HEK293 (cell line): Measurements from ENCODE around the gene CCDC12.

Experiments
- GLI2 ChIP-seq: fragments of 450-650 bp; formaldehyde crosslinking; IDR thresholded peaks from 2 replicates; pipeline ENCODE4; 2017; ENCODE audit warnings: missing biosample characterization, missing genetic modification characterization, low read depth, borderline replicate concordance
- KLF1 ChIP-seq: fragments of 450-650 bp; formaldehyde crosslinking; IDR thresholded peaks from 2 replicates; pipeline ENCODE4 v1.5.1; 2016; ENCODE audit warnings: missing biosample characterization, missing genetic modification characterization
- KLF7 ChIP-seq: fragments of 450-650 bp; formaldehyde crosslinking; IDR thresholded peaks from 2 replicates; pipeline ENCODE4 v1.5.1; 2016; ENCODE audit warnings: missing biosample characterization, missing genetic modification characterization, borderline replicate concordance
- KLF8 ChIP-seq: fragments of 450-650 bp; formaldehyde crosslinking; IDR thresholded peaks from 2 replicates; pipeline ENCODE4 v1.5.1; 2016; ENCODE audit warnings: missing biosample characterization, missing genetic modification characterization
- SP3 ChIP-seq: fragments of 450-650 bp; formaldehyde crosslinking; IDR thresholded peaks from 2 replicates; pipeline ENCODE4 v1.5.1; 2016; ENCODE audit warnings: missing biosample characterization, missing genetic modification characterization
- ZBTB48 ChIP-seq: fragments of 450-650 bp; formaldehyde crosslinking; IDR thresholded peaks from 2 replicates; pipeline ENCODE4 v1.5.1; 2016; ENCODE audit warnings: missing biosample characterization, missing genetic modification characterization
- ZIC2 ChIP-seq: fragments of 450-650 bp; formaldehyde crosslinking; IDR thresholded peaks from 2 replicates; pipeline ENCODE4 v1.5.1; 2016; ENCODE audit warnings: missing biosample characterization, missing genetic modification characterization
- ZNF114 ChIP-seq: fragments of 450-650 bp; formaldehyde crosslinking; IDR thresholded peaks from 2 replicates; pipeline ENCODE4 v1.5.0; 2017; ENCODE audit warnings: missing biosample characterization, missing genetic modification characterization
- ZNF174 ChIP-seq: fragments of 450-650 bp; formaldehyde crosslinking; IDR thresholded peaks from 2 replicates; pipeline ENCODE4 v1.5.0; 2017; ENCODE audit warnings: missing biosample characterization, mild to moderate bottlenecking, missing genetic modification characterization
- ZNF202 ChIP-seq: fragments of 450-650 bp; formaldehyde crosslinking; IDR thresholded peaks from 2 replicates; pipeline ENCODE4 v1.5.1; 2016; ENCODE audit warnings: missing biosample characterization, missing genetic modification characterization, borderline replicate concordance
- ZNF214 ChIP-seq: fragments of 450-650 bp; formaldehyde crosslinking; IDR thresholded peaks from 2 replicates; pipeline ENCODE4 v1.5.1; 2017; ENCODE audit warnings: missing biosample characterization, mild to moderate bottlenecking, missing genetic modification characterization, borderline replicate concordance
- ZNF473 ChIP-seq: fragments of 450-650 bp; formaldehyde crosslinking; IDR thresholded peaks from 2 replicates; pipeline ENCODE4 v1.5.1; 2017; ENCODE audit warnings: missing biosample characterization, missing genetic modification characterization
- ZNF558 ChIP-seq: fragments of 450-650 bp; formaldehyde crosslinking; IDR thresholded peaks from 2 replicates; pipeline ENCODE4 v1.5.1; 2016; ENCODE audit warnings: missing biosample characterization, missing genetic modification characterization
- ZNF843 ChIP-seq: fragments of 450-650 bp; formaldehyde crosslinking; IDR thresholded peaks from 2 replicates; pipeline ENCODE4 v1.5.1; 2016; ENCODE audit warnings: missing biosample characterization, missing genetic modification characterization
- TF ChIP-seq, protein P1 (sequence below): fragments of 450-650 bp; formaldehyde crosslinking; conservative IDR thresholded peaks from 2 replicates; pipeline ENCODE4 v1.5.1; 2016; ENCODE audit warnings: low read depth, missing biosample characterization, missing genetic modification characterization
- TF ChIP-seq, protein P2 (sequence below): fragments of 450-650 bp; formaldehyde crosslinking; IDR thresholded peaks from 2 replicates; pipeline ENCODE4 v1.5.1; 2016; ENCODE audit warnings: missing biosample characterization, missing genetic modification characterization, borderline replicate concordance
- TF ChIP-seq, protein P3 (sequence below): fragments of 450-650 bp; formaldehyde crosslinking; IDR thresholded peaks from 2 replicates; pipeline ENCODE4 v1.5.1; 2017; ENCODE audit warnings: missing biosample characterization, mild to moderate bottlenecking, missing genetic modification characterization, moderate library complexity
- TF ChIP-seq, protein P4 (sequence below): fragments of 450-650 bp; IDR thresholded peaks from 2 replicates; pipeline ENCODE4 v1.5.1; 2018; ENCODE audit warnings: missing biosample characterization, missing genetic modification characterization
- TF ChIP-seq, protein P5 (sequence below): fragments of 450-650 bp; formaldehyde crosslinking; IDR thresholded peaks from 2 replicates; pipeline ENCODE4 v1.5.1; 2016; ENCODE audit warnings: missing biosample characterization, missing genetic modification characterization
- TF ChIP-seq, protein P6 (sequence below): fragments of 450-650 bp; formaldehyde crosslinking; IDR thresholded peaks from 2 replicates; pipeline ENCODE4 v1.5.1; 2016; ENCODE audit warnings: missing biosample characterization, missing genetic modification characterization
- TF ChIP-seq, protein P7 (sequence below): fragments of 450-650 bp; formaldehyde crosslinking; IDR thresholded peaks from 2 replicates; pipeline ENCODE4 v1.5.1; 2016; ENCODE audit warnings: missing biosample characterization, missing genetic modification characterization, borderline replicate concordance
- TF ChIP-seq, protein P8 (sequence below): fragments of 450-650 bp; formaldehyde crosslinking; IDR thresholded peaks from 2 replicates; pipeline ENCODE4 v1.5.1; 2016; ENCODE audit warnings: missing biosample characterization, missing genetic modification characterization

Gene CCDC12

DNA sequence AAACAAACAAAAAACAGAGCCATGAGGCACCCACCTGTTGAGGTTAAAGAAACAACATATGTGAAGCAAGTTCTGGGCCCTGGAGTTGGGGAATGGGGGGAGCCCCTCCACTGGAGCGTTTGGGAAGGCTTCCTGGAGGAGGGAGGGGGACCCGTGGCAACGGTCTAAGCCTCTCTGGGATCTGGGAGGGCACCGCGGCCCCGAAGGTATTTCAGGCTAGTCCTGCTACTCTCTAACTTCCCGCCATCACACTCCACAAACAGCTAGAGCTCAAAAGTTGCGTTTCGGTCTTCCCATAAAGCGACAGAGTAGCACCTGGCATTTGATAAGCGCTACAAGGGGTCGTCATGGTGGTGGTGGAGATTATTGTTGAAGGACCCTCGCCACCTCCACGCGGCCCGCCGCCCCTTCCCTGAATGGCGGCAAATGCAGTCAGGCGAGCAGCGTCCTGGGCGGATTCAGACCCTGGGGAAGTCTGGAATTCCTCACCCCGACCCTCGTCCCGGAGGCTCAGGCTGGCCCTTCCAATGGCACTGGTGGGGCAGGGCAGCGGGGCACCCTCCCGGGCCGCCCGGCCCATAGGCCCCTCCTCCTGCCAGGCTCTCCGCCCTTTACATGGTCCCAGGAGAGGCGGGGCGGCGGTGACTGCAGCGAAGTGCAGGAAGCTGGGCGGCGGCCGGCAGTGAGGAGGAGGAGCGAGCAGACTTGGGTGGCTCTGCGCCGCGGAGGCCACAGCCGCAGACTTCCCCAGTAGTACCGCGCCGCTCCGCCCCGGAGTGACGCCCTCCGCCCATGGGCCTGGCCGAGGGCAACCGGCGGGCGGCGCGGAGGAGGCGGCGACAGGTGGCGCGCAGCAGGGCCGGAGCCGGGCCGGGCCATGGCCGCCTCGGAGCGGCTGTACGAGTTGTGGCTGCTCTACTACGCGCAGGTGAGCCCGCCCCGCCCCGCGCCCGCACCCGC, 2.7 kb upstream of the CCDC12 start, which contains the start of gene NBEAL2 (continued):
- TF ChIP-seq, protein P1, sequence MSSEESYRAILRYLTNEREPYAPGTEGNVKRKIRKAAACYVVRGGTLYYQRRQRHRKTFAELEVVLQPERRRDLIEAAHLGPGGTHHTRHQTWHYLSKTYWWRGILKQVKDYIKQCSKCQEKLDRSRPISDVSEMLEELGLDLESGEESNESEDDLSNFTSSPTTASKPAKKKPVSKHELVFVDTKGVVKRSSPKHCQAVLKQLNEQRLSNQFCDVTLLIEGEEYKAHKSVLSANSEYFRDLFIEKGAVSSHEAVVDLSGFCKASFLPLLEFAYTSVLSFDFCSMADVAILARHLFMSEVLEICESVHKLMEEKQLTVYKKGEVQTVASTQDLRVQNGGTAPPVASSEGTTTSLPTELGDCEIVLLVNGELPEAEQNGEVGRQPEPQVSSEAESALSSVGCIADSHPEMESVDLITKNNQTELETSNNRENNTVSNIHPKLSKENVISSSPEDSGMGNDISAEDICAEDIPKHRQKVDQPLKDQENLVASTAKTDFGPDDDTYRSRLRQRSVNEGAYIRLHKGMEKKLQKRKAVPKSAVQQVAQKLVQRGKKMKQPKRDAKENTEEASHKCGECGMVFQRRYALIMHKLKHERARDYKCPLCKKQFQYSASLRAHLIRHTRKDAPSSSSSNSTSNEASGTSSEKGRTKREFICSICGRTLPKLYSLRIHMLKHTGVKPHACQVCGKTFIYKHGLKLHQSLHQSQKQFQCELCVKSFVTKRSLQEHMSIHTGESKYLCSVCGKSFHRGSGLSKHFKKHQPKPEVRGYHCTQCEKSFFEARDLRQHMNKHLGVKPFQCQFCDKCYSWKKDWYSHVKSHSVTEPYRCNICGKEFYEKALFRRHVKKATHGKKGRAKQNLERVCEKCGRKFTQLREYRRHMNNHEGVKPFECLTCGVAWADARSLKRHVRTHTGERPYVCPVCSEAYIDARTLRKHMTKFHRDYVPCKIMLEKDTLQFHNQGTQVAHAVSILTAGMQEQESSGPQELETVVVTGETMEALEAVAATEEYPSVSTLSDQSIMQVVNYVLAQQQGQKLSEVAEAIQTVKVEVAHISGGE (tag by site-specific recombination): no peak
- TF ChIP-seq ZNF843 (tag by site-specific recombination): 0 out of 2 replicates have a peak, but pooled peaks have one; percentile 27
- TF ChIP-seq KLF8 (tag by site-specific recombination): peak; percentile 87
- TF ChIP-seq ZNF174 (tag by site-specific recombination): no peak
- peak; percentile 89 for TF ChIP-seq KLF1 (tag by site-specific recombination)
- TF ChIP-seq ZNF114 (tag by site-specific recombination): no peak
- TF ChIP-seq, protein P2, sequence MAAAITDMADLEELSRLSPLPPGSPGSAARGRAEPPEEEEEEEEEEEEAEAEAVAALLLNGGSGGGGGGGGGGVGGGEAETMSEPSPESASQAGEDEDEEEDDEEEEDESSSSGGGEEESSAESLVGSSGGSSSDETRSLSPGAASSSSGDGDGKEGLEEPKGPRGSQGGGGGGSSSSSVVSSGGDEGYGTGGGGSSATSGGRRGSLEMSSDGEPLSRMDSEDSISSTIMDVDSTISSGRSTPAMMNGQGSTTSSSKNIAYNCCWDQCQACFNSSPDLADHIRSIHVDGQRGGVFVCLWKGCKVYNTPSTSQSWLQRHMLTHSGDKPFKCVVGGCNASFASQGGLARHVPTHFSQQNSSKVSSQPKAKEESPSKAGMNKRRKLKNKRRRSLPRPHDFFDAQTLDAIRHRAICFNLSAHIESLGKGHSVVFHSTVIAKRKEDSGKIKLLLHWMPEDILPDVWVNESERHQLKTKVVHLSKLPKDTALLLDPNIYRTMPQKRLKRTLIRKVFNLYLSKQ (tag by site-specific recombination): no peak
- TF ChIP-seq, protein P3, sequence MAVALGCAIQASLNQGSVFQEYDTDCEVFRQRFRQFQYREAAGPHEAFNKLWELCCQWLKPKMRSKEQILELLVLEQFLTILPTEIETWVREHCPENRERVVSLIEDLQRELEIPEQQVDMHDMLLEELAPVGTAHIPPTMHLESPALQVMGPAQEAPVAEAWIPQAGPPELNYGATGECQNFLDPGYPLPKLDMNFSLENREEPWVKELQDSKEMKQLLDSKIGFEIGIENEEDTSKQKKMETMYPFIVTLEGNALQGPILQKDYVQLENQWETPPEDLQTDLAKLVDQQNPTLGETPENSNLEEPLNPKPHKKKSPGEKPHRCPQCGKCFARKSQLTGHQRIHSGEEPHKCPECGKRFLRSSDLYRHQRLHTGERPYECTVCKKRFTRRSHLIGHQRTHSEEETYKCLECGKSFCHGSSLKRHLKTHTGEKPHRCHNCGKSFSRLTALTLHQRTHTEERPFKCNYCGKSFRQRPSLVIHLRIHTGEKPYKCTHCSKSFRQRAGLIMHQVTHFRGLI (tag by site-specific recombination): no peak
- TF ChIP-seq, protein P4, sequence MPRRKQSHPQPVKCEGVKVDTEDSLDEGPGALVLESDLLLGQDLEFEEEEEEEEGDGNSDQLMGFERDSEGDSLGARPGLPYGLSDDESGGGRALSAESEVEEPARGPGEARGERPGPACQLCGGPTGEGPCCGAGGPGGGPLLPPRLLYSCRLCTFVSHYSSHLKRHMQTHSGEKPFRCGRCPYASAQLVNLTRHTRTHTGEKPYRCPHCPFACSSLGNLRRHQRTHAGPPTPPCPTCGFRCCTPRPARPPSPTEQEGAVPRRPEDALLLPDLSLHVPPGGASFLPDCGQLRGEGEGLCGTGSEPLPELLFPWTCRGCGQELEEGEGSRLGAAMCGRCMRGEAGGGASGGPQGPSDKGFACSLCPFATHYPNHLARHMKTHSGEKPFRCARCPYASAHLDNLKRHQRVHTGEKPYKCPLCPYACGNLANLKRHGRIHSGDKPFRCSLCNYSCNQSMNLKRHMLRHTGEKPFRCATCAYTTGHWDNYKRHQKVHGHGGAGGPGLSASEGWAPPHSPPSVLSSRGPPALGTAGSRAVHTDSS (tag by site-specific recombination): no peak
- TF ChIP-seq, protein P5, sequence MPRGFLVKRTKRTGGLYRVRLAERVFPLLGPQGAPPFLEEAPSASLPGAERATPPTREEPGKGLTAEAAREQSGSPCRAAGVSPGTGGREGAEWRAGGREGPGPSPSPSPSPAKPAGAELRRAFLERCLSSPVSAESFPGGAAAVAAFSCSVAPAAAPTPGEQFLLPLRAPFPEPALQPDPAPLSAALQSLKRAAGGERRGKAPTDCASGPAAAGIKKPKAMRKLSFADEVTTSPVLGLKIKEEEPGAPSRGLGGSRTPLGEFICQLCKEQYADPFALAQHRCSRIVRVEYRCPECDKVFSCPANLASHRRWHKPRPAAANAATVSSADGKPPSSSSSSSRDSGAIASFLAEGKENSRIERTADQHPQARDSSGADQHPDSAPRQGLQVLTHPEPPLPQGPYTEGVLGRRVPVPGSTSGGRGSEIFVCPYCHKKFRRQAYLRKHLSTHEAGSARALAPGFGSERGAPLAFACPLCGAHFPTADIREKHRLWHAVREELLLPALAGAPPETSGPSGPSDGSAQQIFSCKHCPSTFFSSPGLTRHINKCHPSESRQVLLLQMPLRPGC (tag by site-specific recombination): no peak
- no peak for TF ChIP-seq GLI2 (tag by site-specific recombination)
- no peak for TF ChIP-seq ZNF202 (tag by site-specific recombination)
- TF ChIP-seq, protein P6, sequence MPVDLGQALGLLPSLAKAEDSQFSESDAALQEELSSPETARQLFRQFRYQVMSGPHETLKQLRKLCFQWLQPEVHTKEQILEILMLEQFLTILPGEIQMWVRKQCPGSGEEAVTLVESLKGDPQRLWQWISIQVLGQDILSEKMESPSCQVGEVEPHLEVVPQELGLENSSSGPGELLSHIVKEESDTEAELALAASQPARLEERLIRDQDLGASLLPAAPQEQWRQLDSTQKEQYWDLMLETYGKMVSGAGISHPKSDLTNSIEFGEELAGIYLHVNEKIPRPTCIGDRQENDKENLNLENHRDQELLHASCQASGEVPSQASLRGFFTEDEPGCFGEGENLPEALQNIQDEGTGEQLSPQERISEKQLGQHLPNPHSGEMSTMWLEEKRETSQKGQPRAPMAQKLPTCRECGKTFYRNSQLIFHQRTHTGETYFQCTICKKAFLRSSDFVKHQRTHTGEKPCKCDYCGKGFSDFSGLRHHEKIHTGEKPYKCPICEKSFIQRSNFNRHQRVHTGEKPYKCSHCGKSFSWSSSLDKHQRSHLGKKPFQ: no peak
- peak; percentile 40; the same call in 1 of the 2 replicates for TF ChIP-seq ZIC2 (tag by site-specific recombination)
- no peak for TF ChIP-seq ZNF214 (tag by site-specific recombination)
- TF ChIP-seq, protein P7, sequence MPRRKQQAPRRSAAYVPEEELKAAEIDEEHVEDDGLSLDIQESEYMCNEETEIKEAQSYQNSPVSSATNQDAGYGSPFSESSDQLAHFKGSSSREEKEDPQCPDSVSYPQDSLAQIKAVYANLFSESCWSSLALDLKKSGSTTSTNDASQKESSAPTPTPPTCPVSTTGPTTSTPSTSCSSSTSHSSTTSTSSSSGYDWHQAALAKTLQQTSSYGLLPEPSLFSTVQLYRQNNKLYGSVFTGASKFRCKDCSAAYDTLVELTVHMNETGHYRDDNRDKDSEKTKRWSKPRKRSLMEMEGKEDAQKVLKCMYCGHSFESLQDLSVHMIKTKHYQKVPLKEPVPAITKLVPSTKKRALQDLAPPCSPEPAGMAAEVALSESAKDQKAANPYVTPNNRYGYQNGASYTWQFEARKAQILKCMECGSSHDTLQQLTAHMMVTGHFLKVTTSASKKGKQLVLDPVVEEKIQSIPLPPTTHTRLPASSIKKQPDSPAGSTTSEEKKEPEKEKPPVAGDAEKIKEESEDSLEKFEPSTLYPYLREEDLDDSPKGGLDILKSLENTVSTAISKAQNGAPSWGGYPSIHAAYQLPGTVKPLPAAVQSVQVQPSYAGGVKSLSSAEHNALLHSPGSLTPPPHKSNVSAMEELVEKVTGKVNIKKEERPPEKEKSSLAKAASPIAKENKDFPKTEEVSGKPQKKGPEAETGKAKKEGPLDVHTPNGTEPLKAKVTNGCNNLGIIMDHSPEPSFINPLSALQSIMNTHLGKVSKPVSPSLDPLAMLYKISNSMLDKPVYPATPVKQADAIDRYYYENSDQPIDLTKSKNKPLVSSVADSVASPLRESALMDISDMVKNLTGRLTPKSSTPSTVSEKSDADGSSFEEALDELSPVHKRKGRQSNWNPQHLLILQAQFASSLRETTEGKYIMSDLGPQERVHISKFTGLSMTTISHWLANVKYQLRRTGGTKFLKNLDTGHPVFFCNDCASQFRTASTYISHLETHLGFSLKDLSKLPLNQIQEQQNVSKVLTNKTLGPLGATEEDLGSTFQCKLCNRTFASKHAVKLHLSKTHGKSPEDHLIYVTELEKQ: no peak
- peak; percentile 40; the same call in 1 of the 2 replicates for TF ChIP-seq KLF7
- no peak for TF ChIP-seq ZNF473 (tag by site-specific recombination)
- TF ChIP-seq, protein P8, sequence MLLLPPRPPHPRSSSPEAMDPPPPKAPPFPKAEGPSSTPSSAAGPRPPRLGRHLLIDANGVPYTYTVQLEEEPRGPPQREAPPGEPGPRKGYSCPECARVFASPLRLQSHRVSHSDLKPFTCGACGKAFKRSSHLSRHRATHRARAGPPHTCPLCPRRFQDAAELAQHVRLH (tag by site-specific recombination): no peak
- TF ChIP-seq ZNF558: no peak
- TF ChIP-seq ZBTB48 (tag by site-specific recombination): peak; percentile 39; the same call in 1 of the 2 replicates
- peak; percentile 90 for TF ChIP-seq SP3 (tag by site-specific recombination)
